NT2/D1 (cell line): Measurements from ENCODE around the gene WDR70.

Experiments
- YY1 ChIP-seq: IDR thresholded peaks from 2 replicates; pipeline ENCODE4 v1.6.1; 2011; ENCODE audit not compliant: insufficient read length, insufficient read depth
- ZNF274 ChIP-seq: IDR thresholded peaks from 2 replicates; pipeline ENCODE4 v1.6.1; 2011; ENCODE audit warnings: mild to moderate bottlenecking, low read depth, low read length

DNA sequence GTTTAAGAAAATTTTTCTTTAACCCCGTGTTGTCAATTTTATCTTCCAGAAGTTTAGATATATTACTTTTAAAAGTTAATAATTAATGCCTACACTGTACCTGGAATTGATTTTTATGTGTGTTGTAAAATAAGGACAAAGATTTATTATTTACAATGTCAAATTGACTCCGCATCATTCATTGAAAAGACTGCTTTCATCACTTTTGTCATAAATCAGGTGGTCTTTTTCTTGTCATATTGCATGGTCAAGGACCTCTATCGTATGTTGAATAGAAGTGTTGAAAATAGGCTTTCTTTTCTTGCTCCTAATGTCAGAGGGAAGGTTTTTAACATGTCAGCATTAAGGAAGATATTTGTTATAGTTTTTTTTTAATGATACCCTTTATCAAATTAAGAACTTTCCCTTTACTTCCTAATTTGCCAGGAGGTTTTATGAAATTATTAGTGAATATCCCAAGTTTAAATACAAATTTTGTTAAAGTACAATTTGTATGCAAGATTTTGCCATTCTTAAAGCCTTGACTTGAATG is 92.6 kb downstream of the WDR70 start:
- TF ChIP-seq ZNF274 (no peak), YY1 (no peak)
